CD14-positive monocyte (primary cell): Measurements from ENCODE around the gene DIRAS1. TPM values are rescaled to one million over a fixed set of nuclear protein-coding genes. Genes with fewer than 3 reads are reported as not detected.

ENCODE experiments used
- DNase-seq, 3 donors: peaks; one replicate each; pipeline ENCODE4 v3.0.0-alpha.2; 2011 to 2022
- H2AFZ ChIP-seq: 2 replicates; pipeline ENCODE4 v1.6.0; 2012; ENCODE audit warnings: mild to moderate bottlenecking, low read depth, low read length, inconsistent platforms; ENCODE audit not compliant: insufficient read depth, poor library complexity, severe bottlenecking
- H3K27ac ChIP-seq, 2 donors: 1 replicate in 1 of 2; 2 replicates in 1 of 2; pipeline ENCODE4 v1.5.1; 2012 to 2013; ENCODE audit warnings: low read length in 2 of 2, control low read depth in 1 of 2, inconsistent platforms in 1 of 2, low read depth in 1 of 2, mild to moderate bottlenecking in 1 of 2
- H3K27me3 ChIP-seq, 2 donors: one replicate each; pipeline versions ENCODE4 v1.6.0 to v1.6.1; 2011 to 2013; ENCODE audit warnings: low read length in 2 of 2; ENCODE audit not compliant: control insufficient read depth in 2 of 2, insufficient read depth in 2 of 2
- H3K36me3 ChIP-seq, 2 donors: replicated peaks in 1 of 2; 1 replicate in 1 of 2; 2 replicates in 1 of 2; pipeline versions ENCODE4 v1.5.1 to v1.6.1; 2012 to 2013; ENCODE audit warnings: low read length in 2 of 2, control low read depth in 1 of 2, inconsistent platforms in 1 of 2, mild to moderate bottlenecking in 1 of 2; ENCODE audit not compliant: insufficient read depth in 2 of 2, control insufficient read depth in 1 of 2
- H3K4me1 ChIP-seq, 2 donors: 1 replicate in 1 of 2; 2 replicates in 1 of 2; pipeline versions ENCODE4 v1.5.1 to v1.6.1; 2012 to 2013; ENCODE audit warnings: low read length in 2 of 2, control low read depth in 1 of 2, inconsistent platforms in 1 of 2, mild to moderate bottlenecking in 1 of 2, moderate library complexity in 1 of 2; ENCODE audit not compliant: insufficient read depth in 2 of 2, control insufficient read depth in 1 of 2
- H3K4me2 ChIP-seq: replicated peaks from 2 replicates; pipeline ENCODE3; 2012; ENCODE audit warnings: low read length, moderate library complexity, mild to moderate bottlenecking; ENCODE audit not compliant: poor library complexity, severe bottlenecking; ENCODE audit errors: extremely low read depth
- H3K4me3 ChIP-seq, 3 experiments: fragments of 200-600 bp in 1 of 3; sonication (generic) in 1 of 3; replicated peaks in 1 of 3; 1 replicate in 2 of 3; 2 replicates in 1 of 3; pipeline ENCODE4 v1.5.1; 2011 to 2013; ENCODE audit warnings: low read length in 3 of 3, mild to moderate bottlenecking in 3 of 3, control low read depth in 2 of 3, low read depth in 2 of 3, inconsistent platforms in 1 of 3, moderate library complexity in 1 of 3
- H3K79me2 ChIP-seq: 2 replicates; pipeline ENCODE4 v1.6.0; 2012; ENCODE audit warnings: mild to moderate bottlenecking, control low read depth, inconsistent platforms, low read length, moderate library complexity; ENCODE audit not compliant: insufficient read depth
- H3K9ac ChIP-seq: 2 replicates; pipeline ENCODE4 v1.6.0; 2017; ENCODE audit warnings: low read length, mild to moderate bottlenecking; ENCODE audit not compliant: insufficient read depth, poor library complexity, severe bottlenecking
- H3K9me3 ChIP-seq, 2 donors: replicated peaks in 1 of 2; 1 replicate in 1 of 2; 2 replicates in 1 of 2; pipeline versions ENCODE4 v1.5.1 to v1.6.1; 2012 to 2013; ENCODE audit warnings: low read length in 2 of 2, control low read depth in 1 of 2; ENCODE audit not compliant: control insufficient read depth in 1 of 2, insufficient read depth in 1 of 2
- H4K20me1 ChIP-seq: 2 replicates; pipeline ENCODE4 v1.6.0; 2012; ENCODE audit warnings: mild to moderate bottlenecking, low read length, control low read depth, moderate library complexity; ENCODE audit not compliant: insufficient read depth
- H3K27ac Mint-ChIP-seq, 7 donors: one replicate each; pipeline ENCODE4 v1.8.0; 2020; ENCODE audit warnings: mild to moderate bottlenecking in 7 of 7, mixed read lengths in 7 of 7, moderate library complexity in 6 of 7, inconsistent platforms in 2 of 7
- H3K27me3 Mint-ChIP-seq, 3 donors: one replicate each; pipeline ENCODE4 v1.8.0; 2021 to 2022; ENCODE audit warnings: low read depth in 3 of 3, mild to moderate bottlenecking in 3 of 3, mixed read lengths in 3 of 3, moderate library complexity in 3 of 3, inconsistent platforms in 1 of 3
- H3K36me3 Mint-ChIP-seq, 2 donors: one replicate each; pipeline ENCODE4 v1.8.0; 2020; ENCODE audit warnings: mixed read lengths in 2 of 2, inconsistent platforms in 1 of 2, mild to moderate bottlenecking in 1 of 2
- H3K4me1 Mint-ChIP-seq: one replicate; pipeline ENCODE4 v1.8.0; 2020; ENCODE audit warnings: mild to moderate bottlenecking, mixed read lengths
- H3K4me3 Mint-ChIP-seq, 2 donors: one replicate each; pipeline ENCODE4 v1.8.0; 2020; ENCODE audit warnings: mild to moderate bottlenecking in 2 of 2, mixed read lengths in 2 of 2, moderate library complexity in 1 of 2
- H3K9me3 Mint-ChIP-seq, 7 donors: one replicate each; pipeline ENCODE4 v1.8.0; 2020 to 2022; ENCODE audit warnings: mixed read lengths in 7 of 7, mild to moderate bottlenecking in 6 of 7, moderate library complexity in 6 of 7, inconsistent platforms in 2 of 7
- WGBS: methylation state at CpG from one replicate; pipeline ENCODE4 v1.1.5; 2013; ENCODE audit warnings: missing lambda C conversion rate; ENCODE audit not compliant: insufficient coverage; 5-methylcytosine and 5-hydroxymethylcytosine counted together
- intact Hi-C, 2 donors: fragments of 100-400 bp; cut with micrococcal nuclease; formaldehyde crosslinking; loops; one replicate each; pipeline versions ENCODE4 v1.15.0 to v1.15.1; 2023
- polyA plus RNA-seq, 3 donors: library from polyadenylated mRNA; depleted of rRNA in 1 of 3; unstranded in 2 of 3; stranded (reverse) in 1 of 3; fragments of 300-500 nt in 2 of 3; fragments of >200 nt in 1 of 3; fragmentation: Illumina TruSeq in 2 of 3; gene quantifications; 1 replicate in 2 of 3; 2 replicates in 1 of 3; pipeline ENCODE4 v1.2.3, GENCODE V29; 2012 to 2021
- TF ChIP-seq, protein P1 (sequence below): fragments of 200-600 bp; IDR thresholded peaks from one replicate; pipeline ENCODE4 v1.8.0; 2022; ENCODE audit warnings: antibody characterized with exemption, mild to moderate bottlenecking

The DIRAS1 gene
- polyA plus RNA-seq, 3 donors: 0.04 TPM; not detected in 2

GRCh38 chr19:2759362-2759761, 38.2 kb upstream of the DIRAS1 start:
- DNase-seq: no peak
- H3K27ac Mint-ChIP-seq: no peak overlapping the region
- H3K4me3 Mint-ChIP-seq: no peak overlapping the region
- intact Hi-C loops: no loop called here
- no peaks in the 10 kb centered on the region for H3K9me3 ChIP-seq
- H4K20me1 ChIP-seq: no peaks in the 10 kb centered on the region
- WGBS: 94% methylated on average over 9 of the region's 17 CpGs
- peaks cover 78 to 93% of the 10 kb centered on the region in 2 donors for H3K36me3 ChIP-seq
- H3K4me3 ChIP-seq: no peak overlapping the region
- H3K79me2 ChIP-seq: no peaks in the 10 kb centered on the region
- no peaks in the 10 kb centered on the region for H3K27me3 ChIP-seq
- TF ChIP-seq, protein P1, sequence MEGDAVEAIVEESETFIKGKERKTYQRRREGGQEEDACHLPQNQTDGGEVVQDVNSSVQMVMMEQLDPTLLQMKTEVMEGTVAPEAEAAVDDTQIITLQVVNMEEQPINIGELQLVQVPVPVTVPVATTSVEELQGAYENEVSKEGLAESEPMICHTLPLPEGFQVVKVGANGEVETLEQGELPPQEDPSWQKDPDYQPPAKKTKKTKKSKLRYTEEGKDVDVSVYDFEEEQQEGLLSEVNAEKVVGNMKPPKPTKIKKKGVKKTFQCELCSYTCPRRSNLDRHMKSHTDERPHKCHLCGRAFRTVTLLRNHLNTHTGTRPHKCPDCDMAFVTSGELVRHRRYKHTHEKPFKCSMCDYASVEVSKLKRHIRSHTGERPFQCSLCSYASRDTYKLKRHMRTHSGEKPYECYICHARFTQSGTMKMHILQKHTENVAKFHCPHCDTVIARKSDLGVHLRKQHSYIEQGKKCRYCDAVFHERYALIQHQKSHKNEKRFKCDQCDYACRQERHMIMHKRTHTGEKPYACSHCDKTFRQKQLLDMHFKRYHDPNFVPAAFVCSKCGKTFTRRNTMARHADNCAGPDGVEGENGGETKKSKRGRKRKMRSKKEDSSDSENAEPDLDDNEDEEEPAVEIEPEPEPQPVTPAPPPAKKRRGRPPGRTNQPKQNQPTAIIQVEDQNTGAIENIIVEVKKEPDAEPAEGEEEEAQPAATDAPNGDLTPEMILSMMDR: no peak
- peaks cover 71 to 96% of the 10 kb centered on the region in 2 donors for H3K36me3 Mint-ChIP-seq
- H3K9ac ChIP-seq: no peak overlapping the region
- H2AFZ ChIP-seq: no peak overlapping the region
- peaks cover 0 to 4% (median 0%) of the 10 kb centered on the region in 7 donors for H3K9me3 Mint-ChIP-seq
- no peaks in the 10 kb centered on the region for H3K4me1 ChIP-seq
- peaks cover 0 to 2% (median 0%) of the 10 kb centered on the region in 3 donors for H3K27me3 Mint-ChIP-seq
- H3K27ac ChIP-seq: no peak overlapping the region
- H3K4me2 ChIP-seq: no peak overlapping the region
- no peaks in the 10 kb centered on the region for H3K4me1 Mint-ChIP-seq

GRCh38 chr19:2758601-2759313, 37.6 kb upstream of the DIRAS1 start:
- no peak overlapping the region for H3K4me3 Mint-ChIP-seq
- peaks cover 0 to 4% (median 0%) of the 10 kb centered on the region in 7 donors for H3K9me3 Mint-ChIP-seq
- no peaks in the 10 kb centered on the region for H3K79me2 ChIP-seq
- TF ChIP-seq, protein P1: no peak
- peaks cover 78 to 93% of the 10 kb centered on the region in 2 donors for H3K36me3 ChIP-seq
- 93% methylated on average over 17 of the region's 17 CpGs for whole genome bisulfite sequencing
- no peaks in the 10 kb centered on the region for H4K20me1 ChIP-seq
- H3K4me2 ChIP-seq: no peak overlapping the region
- no peaks in the 10 kb centered on the region for H3K27me3 ChIP-seq
- no peak overlapping the region for H3K27ac ChIP-seq
- DNase-seq: no peak
- H3K4me3 ChIP-seq: no peak overlapping the region
- no peaks in the 10 kb centered on the region for H3K4me1 Mint-ChIP-seq
- intact Hi-C loops: no loop called here
- no peaks in the 10 kb centered on the region for H3K4me1 ChIP-seq
- no peak overlapping the region for H2AFZ ChIP-seq
- H3K9ac ChIP-seq: no peak overlapping the region
- peaks cover 67 to 96% of the 10 kb centered on the region in 2 donors for H3K36me3 Mint-ChIP-seq
- no peaks in the 10 kb centered on the region for H3K9me3 ChIP-seq
- peak overlapping the region in 2 of 7 donors; percentile 27 to 32 for H3K27ac Mint-ChIP-seq
- H3K27me3 Mint-ChIP-seq: peaks cover 0 to 2% (median 0%) of the 10 kb centered on the region in 3 donors
